Measurements from ENCODE around the gene SART1.

SART1 gene

GRCh38 chr11:65954771-65955170 lies 6.8 kb upstream of the SART1 start:
- H3K4me3 ChIP-seq (ENCODE audit: low read depth, low read length) = no peak overlapping the region
- DNase-seq (ENCODE audit: low read depth) = no peak
- TF ChIP-seq CTCF (conservative IDR thresholded peaks at IDR 0.05; ENCODE audit: low read depth, low read length) = no peak

- H3K4me3 ChIP-seq (ENCODE audit: low read depth, low read length) = no peak overlapping the region
- TF ChIP-seq CTCF (conservative IDR thresholded peaks at IDR 0.05; ENCODE audit: low read depth, low read length) = no peak
- no peak for DNase-seq (ENCODE audit: low read depth)
Measured at GRCh38 chr11:65958291-65958690, 3.2 kb upstream of the SART1 start.

- no peak overlapping the region for H3K4me3 ChIP-seq (ENCODE audit: low read depth, low read length)
- TF ChIP-seq CTCF (conservative IDR thresholded peaks at IDR 0.05; ENCODE audit: low read depth, low read length) = no peak
- no peak for DNase-seq (ENCODE audit: low read depth)
Measured at GRCh38 chr11:65958774-65959420, 2.6 kb upstream of the SART1 start.

GRCh38 chr11:65960824-65961266 lies 689 bp upstream of the SART1 start:
- peak overlapping the region; percentile 86 for H3K4me3 ChIP-seq (ENCODE audit: low read depth, low read length)
- no peak for TF ChIP-seq CTCF (conservative IDR thresholded peaks at IDR 0.05; ENCODE audit: low read depth, low read length)
- no peak for DNase-seq (ENCODE audit: low read depth)

GRCh38 chr11:65962141-65962564 lies 619 bp downstream of the SART1 start:
- no peak for DNase-seq (ENCODE audit: low read depth)
- TF ChIP-seq CTCF (conservative IDR thresholded peaks at IDR 0.05; ENCODE audit: low read depth, low read length) = no peak
- peak overlapping the region; percentile 86 for H3K4me3 ChIP-seq (ENCODE audit: low read depth, low read length)

GRCh38 chr11:65964906-65965305 lies 3.4 kb downstream of the SART1 start:
- TF ChIP-seq CTCF (conservative IDR thresholded peaks at IDR 0.05; ENCODE audit: low read depth, low read length) = no peak
- DNase-seq (ENCODE audit: low read depth) = no peak
- no peak overlapping the region for H3K4me3 ChIP-seq (ENCODE audit: low read depth, low read length)
